Thyroid gland (tissue), 4 donors: ENCODE data around the gene TSTD1.

Experiments
- POLR2A ChIP-seq, 2 donors: fragments of 450-650 bp; IDR thresholded peaks; one replicate each; pipeline ENCODE4 v1.6.1; 2017; ENCODE audit warnings: antibody characterized with exemption in 2 of 2, mild to moderate bottlenecking in 2 of 2, moderate library complexity in 1 of 2
- TF ChIP-seq, protein P1 (sequence below), 6 experiments: fragments of 200-600 bp in 3 of 6; fragments of 450-650 bp in 3 of 6; sonication (generic) in 3 of 6; IDR thresholded peaks; one replicate each; pipeline ENCODE4 v1.5.1; 2016 to 2019; ENCODE audit warnings: antibody characterized with exemption in 6 of 6, mild to moderate bottlenecking in 2 of 6, inconsistent platforms in 1 of 6, moderate library complexity in 1 of 6

DNA sequence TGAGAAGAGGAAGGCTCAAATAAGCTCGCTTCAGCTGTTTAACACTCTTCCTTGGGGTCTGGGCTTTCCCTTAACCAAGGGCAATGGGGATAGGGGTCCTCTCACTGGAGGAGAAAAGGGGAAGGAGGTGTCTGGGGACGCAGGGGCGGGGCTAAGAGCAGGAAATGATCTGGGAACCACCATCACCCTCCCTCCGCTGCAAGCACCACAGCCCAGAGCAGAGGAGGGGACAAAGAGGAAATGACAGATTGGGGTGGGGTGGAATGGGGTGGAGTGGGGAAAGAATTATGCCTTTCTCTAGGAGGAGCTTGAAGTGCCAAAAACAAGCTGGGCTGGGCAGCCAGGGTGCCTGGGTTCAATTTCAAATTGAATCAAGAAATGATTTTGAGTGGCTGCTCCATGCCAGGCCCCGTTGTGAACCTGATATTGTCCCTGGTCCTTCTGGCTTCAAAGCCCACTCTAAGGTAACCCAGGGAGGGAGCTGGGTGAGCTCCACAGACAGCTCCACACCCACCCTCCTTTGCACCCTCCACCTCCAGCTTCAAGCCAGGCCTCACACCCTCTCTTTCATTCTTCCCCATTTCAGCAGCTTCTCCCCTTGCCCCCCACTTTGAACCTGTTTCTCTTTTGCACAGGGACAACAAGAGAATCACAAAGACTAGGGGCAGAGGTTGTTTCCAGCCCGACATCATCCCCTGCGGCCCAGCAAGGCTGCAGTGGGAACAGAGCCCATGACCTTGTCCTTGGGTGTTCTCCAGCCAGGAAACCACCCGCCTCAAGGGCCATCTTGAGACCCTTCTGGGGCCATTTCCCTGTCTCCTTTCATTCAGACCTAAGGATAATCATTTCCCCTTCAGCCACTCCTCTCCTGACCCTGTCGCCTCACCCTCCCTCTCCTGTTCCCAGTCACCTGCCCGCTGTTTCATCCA, 29.8 kb upstream of the TSTD1 start:
- TF ChIP-seq, protein P1, sequence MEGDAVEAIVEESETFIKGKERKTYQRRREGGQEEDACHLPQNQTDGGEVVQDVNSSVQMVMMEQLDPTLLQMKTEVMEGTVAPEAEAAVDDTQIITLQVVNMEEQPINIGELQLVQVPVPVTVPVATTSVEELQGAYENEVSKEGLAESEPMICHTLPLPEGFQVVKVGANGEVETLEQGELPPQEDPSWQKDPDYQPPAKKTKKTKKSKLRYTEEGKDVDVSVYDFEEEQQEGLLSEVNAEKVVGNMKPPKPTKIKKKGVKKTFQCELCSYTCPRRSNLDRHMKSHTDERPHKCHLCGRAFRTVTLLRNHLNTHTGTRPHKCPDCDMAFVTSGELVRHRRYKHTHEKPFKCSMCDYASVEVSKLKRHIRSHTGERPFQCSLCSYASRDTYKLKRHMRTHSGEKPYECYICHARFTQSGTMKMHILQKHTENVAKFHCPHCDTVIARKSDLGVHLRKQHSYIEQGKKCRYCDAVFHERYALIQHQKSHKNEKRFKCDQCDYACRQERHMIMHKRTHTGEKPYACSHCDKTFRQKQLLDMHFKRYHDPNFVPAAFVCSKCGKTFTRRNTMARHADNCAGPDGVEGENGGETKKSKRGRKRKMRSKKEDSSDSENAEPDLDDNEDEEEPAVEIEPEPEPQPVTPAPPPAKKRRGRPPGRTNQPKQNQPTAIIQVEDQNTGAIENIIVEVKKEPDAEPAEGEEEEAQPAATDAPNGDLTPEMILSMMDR (IDR thresholded peaks at IDR 0.05) = no peak
- TF ChIP-seq POLR2A (IDR thresholded peaks at IDR 0.05) = no peak
